Measurements from ENCODE around the gene DIPK1B.

DIPK1B gene

GRCh38 chr9:136739509-136739908 is 27.1 kb downstream of the DIPK1B start:
- DNase-seq (ENCODE audit: low read depth): no peak

GRCh38 chr9:136740069-136740468 is 27.7 kb downstream of the DIPK1B start:
- no peak for DNase-seq (ENCODE audit: low read depth)

DNA sequence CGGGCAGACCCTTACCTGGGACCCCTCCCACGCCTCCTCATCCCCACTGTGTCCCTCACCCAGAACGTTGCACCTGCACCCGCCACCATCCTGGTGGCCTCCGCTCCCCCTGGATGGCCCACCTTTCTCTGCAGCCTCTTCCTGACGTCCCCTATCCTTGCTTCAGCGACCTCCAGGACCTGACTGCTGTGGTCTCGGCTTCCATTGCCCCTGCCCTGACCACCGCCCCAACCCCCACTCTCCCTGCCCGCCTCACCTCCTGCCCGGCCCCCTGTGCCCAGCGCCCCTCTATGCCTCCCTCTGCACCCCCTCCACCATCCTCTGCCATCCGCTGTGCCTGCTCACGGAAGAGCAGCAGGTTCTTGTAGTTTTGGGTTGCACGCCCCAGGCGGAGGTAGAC is 28.1 kb downstream of the DIPK1B start:
- DNase-seq (ENCODE audit: low read depth): no peak

- no peak for DNase-seq (ENCODE audit: low read depth)
These were observed 28.9 kb downstream of the DIPK1B start for GRCh38 chr9:136740971-136741882.

- DNase-seq (ENCODE audit: low read depth): no peak
These were observed 29.7 kb downstream of the DIPK1B start for GRCh38 chr9:136741883-136742571.

- no peak for DNase-seq (ENCODE audit: low read depth)
These were observed 30.4 kb downstream of the DIPK1B start, which contains the start of gene LCN10 for GRCh38 chr9:136742591-136743391. Gene LCN10, minus strand, starts transcription at chr9:136742940. Its CDS starts 37 bp downstream, at chr9:136742903.

- DNase-seq (ENCODE audit: low read depth): no peak
These were observed 31.4 kb downstream of the DIPK1B start for GRCh38 chr9:136743639-136744211.

GRCh38 chr9:136744773-136745172 is 32.4 kb downstream of the DIPK1B start:
- DNase-seq (ENCODE audit: low read depth): no peak

DNA sequence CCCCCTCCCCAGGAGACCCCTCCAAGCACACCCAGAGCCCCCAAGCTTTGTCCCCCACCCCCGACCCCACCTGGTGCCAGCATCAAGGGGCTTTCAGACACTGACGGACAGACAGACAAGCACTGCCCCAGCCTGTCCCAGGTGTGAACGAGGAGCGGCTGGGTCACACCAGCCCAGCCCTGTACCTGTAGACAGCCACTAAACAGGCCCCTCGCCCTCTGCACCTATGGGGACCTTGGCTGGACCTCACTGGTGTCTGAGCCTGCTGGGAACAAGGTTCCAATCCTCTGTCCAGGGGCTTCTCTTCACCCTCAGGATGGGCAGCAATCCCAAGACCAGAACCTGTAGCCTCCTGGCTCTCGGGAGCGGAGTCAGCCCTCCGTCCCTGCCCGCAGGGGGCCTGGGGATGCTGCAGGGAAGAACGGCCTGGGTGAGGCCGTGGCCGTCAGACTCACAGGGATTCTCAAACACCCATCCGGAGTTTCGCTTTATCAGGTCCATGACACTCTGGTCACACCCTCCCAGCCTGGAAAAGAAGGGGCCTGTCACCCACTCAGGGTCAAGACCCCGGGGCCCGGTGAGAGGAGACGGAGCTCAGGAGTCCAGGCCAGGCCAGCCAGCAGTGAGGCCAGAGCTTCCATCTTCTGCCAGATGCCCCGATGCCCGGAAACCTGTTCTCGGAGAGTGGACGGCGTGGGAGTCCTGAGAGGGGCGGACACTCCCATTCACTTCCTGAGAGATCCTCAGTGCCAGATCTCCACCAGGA is 33.2 kb downstream of the DIPK1B start:
- no peak for DNase-seq (ENCODE audit: low read depth)

DNA sequence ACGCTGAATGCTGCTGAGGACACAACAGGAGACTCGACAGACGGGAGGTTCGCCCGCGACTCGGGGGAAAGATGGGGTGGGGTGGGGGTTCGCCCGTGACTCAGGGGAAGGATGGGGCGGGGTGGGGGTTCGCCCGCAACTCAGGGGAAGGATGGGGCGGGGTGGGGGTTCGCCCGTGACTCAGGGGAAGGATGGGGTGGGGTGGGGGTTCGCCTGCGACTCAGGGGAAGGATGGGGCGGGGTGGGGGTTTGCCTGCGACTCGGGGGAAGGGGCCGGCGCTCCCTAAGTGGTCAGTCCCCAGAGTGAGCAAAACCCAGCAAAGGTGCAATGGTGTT is 33.8 kb downstream of the DIPK1B start:
- DNase-seq (ENCODE audit: low read depth): no peak

- DNase-seq (ENCODE audit: low read depth): no peak
These were observed 34.2 kb downstream of the DIPK1B start for GRCh38 chr9:136746621-136747020.

- no peak for DNase-seq (ENCODE audit: low read depth)
These were observed 35.0 kb downstream of the DIPK1B start for GRCh38 chr9:136747161-136748060.

DNA sequence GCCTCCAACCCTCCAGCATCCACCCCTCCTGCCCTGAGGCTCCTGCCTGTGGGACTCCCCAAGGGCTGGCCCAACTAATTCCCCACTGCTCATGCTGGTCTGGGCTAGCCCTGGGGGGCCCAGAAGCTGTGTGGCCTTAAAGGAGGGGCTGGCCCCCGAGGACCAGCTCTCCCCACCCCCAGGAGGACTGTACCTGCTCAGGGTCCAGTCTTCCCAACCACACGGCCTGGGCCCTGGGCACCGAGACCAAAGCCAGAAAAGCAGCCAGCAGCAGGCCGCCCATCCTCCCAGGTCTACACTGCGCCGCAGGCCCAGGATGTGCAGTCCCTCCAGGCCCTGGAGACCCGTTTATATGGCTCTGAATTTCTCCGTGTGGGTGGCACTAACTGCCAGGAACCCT is 35.8 kb downstream of the DIPK1B start, which contains the start of gene LCN6:
LCN6 (minus strand) TSS at position 325 of the 400 bp plus-strand sequence; CDS start at position 283, 42 bp downstream.
- DNase-seq (ENCODE audit: low read depth): no peak

DNA sequence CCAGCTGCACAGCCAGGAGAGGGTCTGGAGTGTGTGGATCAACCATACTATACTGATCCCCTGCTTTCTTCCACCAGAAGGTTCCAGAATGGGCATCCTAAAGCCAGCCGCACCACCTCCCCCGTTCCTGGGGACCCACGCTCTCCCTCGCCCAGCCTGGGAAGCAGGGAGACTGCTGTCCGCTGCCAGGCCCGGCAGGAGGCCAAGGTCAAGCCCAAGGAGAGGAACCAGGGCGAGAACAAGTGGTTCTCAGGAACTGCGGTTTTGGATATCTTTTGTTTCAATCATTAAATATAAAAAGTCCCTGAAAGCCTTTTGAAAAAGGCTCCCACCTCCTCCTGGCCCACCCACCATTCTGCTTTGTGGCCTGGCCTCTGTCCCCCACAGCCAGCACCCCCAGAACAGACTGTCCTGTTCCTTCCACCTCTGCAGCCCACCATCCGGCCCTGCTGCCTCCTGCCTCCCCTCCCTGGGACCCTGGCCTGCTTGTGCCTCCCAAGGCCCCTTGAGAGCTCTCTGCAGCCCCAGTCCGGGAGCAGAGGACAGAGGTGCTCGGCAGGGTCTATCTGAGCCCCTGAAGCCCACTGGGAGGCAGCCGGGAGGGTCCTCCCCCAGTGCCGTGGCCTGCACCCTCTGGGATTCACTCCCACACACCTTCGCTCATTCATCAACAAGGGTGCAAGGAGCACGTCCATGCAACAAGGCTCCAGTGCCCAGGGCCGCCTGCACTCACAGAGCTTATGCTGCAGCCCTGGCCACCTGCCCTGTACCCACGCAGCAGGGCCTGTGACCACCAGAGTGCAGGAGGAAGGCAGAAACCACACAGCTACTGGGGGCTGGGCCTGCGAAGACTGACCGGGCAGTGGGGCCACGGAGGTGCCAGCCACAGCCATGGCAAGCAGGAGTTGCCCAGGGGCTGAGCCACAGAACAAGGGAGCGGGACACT is 36.6 kb downstream of the DIPK1B start:
- DNase-seq (ENCODE audit: low read depth): no peak

DNA sequence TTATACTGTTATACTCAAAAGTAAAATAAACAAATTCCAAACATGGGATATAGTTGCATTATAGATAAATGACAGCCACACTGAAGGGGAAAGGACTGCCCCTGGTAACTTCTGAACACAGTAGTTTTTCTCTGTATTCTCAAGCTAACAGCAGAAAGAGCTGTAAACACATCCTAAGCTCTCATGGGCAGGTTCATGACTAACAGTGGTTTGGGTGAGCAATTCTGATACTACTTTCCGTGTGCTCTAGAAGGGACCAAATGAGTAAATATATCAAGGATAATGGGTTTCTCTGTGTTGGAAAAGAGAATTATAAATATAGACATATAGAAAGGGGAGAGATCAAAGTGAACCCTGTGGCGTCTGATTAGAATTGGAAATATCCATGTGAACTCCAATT is 38.2 kb downstream of the DIPK1B start:
- DNase-seq (ENCODE audit: low read depth): no peak

DNA sequence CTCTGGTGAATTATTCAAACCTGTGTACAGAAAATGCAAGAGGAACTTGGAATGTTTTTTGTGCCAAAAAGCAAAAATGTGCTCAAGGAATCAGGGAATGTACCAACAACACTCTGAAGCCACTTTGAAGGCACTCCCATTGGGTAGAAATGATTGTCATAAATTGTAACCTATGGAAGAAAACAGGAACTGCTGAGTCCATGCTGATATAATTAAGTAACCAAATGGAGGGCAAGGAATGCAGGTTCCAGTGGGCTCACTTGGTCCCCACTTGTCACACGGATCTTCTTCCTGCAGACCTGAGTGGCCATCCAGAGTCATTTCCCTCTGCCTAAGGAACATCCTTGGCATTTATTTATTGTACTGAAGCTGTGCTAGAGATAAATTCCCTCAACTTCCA is 38.9 kb downstream of the DIPK1B start:
- DNase-seq (ENCODE audit: low read depth): no peak

DNA sequence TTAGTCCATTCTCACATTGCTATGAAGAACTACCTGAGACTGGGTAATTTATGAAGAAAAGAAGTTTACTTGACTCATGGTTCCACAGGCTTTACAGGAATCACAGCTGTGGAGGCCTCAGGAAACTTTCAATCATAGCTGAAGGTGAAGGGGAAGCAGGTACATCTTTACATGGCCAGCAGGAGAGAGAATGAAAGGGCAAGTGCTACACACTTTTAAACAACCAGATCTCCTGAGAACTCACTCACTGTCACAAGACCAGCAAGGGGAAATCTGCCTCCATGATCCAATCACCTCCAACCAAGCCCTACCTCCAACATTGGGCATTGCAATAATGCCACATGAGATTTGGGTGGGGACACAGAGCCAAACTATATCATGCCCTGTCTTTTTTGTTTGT is 39.4 kb downstream of the DIPK1B start:
- DNase-seq (ENCODE audit: low read depth): no peak

DNA sequence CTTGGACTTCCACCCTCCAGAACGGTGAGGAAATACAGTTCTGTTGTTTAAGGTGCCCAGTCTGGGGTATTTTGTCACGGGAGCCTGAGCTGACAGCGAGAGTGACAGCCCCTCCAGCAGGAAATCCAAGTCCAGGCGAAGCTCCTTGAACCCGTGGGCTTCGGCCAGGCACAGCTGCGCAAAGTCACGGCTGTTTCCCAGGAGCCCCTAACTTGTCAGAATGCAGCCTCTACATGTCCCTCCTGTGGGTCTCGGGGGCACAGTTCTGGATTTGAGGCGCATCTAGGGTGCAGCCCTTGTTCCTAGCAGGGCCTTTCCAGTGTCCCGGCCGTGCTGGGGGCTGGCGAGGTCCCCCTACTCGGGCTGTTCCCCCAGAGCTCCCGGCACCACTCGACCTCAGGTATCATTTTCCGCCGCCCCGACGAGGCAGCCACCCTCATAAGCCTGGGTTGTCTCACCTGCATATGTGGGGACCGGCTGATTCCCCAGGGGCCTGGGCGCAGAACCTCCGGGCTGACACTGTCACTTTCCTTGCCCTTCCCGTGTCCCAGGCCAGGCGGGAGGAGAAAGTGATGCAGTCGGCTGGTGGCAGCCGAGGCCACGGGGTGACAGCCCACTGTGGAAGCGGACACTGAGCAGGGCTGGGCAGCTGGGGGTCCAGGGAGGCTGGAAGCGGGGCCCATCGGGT is 41.1 kb downstream of the DIPK1B start:
- no peak for DNase-seq (ENCODE audit: low read depth)

Measured in activated T-cell treated with anti-CD3 and anti-CD28 coated beads for 1 hour (primary cell).